ENCODE data around the gene RPS15. TPM values are rescaled to one million over a fixed set of nuclear protein-coding genes. Genes with fewer than 3 reads are reported as not detected.

RPS15 gene
- total and polyA plus RNA-seq, 8 donors: 596 to 1,709 (median 905) TPM

- no peak overlapping the region for H3K27ac ChIP-seq
- H3K36me3 ChIP-seq: peaks cover 0 to 45% (median 40%) of the 10 kb centered on the region in 3 donors
- DNase-seq: no peak
- ATAC-seq: no peak
- no peak for TF ChIP-seq CTCF (IDR thresholded peaks at IDR 0.05)
- 92 to 94% methylated on average over 15 of the region's 15 CpGs for WGBS, 2 donors
- H3K9me3 ChIP-seq: no peaks in the 10 kb centered on the region
- intact Hi-C loops (cut with DNase I): no loop called here
- no peaks in the 10 kb centered on the region for H3K27me3 ChIP-seq
- FAIRE-seq: no peak
- H3K4me3 ChIP-seq: no peak overlapping the region
- H3K4me1 ChIP-seq: peaks cover 26 to 30% (median 28%) of the 10 kb centered on the region in 3 donors
Observed at GRCh38 chr19:1420590-1420989, 17.6 kb upstream of the RPS15 start.

- intact Hi-C loops (cut with DNase I): no loop called here
- WGBS, 2 donors: 93 to 94% methylated on average over 37 of the region's 37 CpGs
- H3K36me3 ChIP-seq: peaks cover 0 to 45% (median 40%) of the 10 kb centered on the region in 3 donors
- peaks cover 18 to 22% (median 20%) of the 10 kb centered on the region in 3 donors for H3K4me1 ChIP-seq
- H3K9me3 ChIP-seq: no peaks in the 10 kb centered on the region
- ATAC-seq (no peak), FAIRE-seq (no peak), DNase-seq (peak in 2 of 6 donors; percentile 27 to 58)
- no peak overlapping the region for H3K27ac ChIP-seq
- no peaks in the 10 kb centered on the region for H3K27me3 ChIP-seq
- no peak for TF ChIP-seq CTCF (IDR thresholded peaks at IDR 0.05)
- no peak overlapping the region for H3K4me3 ChIP-seq
Observed at GRCh38 chr19:1421218-1421957, 16.8 kb upstream of the RPS15 start.

GRCh38 chr19:1421958-1422305 lies 16.3 kb upstream of the RPS15 start:
- ATAC-seq (no peak), FAIRE-seq (no peak), DNase-seq (peak in 2 of 6 donors; percentile 39 to 52)
- TF ChIP-seq CTCF (IDR thresholded peaks at IDR 0.05): no peak
- Histone ChIP-seq H3K27ac (no peak overlapping the region), H3K4me3 (no peak overlapping the region), H3K36me3 (peaks cover 0 to 45% (median 45%) of the 10 kb centered on the region in 3 donors), H3K4me1 (peaks cover 13 to 17% (median 14%) of the 10 kb centered on the region in 3 donors), H3K9me3 (no peaks in the 10 kb centered on the region), H3K27me3 (no peaks in the 10 kb centered on the region)
- intact Hi-C loops (cut with DNase I): no loop called here
- 90 to 92% methylated on average over 22 of the region's 22 CpGs for WGBS, 2 donors

DNA sequence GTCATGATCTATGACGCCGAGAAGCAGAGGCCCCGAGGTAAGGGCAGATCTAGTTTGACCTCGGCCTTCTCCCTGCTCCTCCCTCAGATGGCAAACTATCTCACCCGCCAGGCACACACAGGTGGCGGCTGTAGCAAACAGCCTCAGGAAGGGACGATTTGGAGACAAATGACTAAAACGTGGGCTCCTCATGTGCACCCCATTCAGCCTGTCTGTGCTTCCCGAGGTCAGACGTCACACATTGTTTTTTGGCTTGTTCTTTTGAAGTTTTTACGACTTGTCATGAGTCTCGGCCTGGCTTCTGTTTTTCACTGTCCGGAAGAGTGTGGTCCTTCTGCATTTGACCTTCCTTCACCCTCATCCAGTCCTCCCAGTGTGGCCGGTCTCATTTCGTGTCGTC lies 15.8 kb upstream of the RPS15 start:
- H3K4me1 ChIP-seq: peaks cover 8 to 12% (median 10%) of the 10 kb centered on the region in 3 donors
- H3K27ac ChIP-seq: no peak overlapping the region
- no peak overlapping the region for H3K4me3 ChIP-seq
- WGBS, 2 donors: 78 to 79% methylated on average over 16 of the region's 16 CpGs
- no peaks in the 10 kb centered on the region for H3K9me3 ChIP-seq
- DNase-seq: no peak
- H3K27me3 ChIP-seq: no peaks in the 10 kb centered on the region
- no peak for FAIRE-seq
- H3K36me3 ChIP-seq: peaks cover 0 to 45% (median 45%) of the 10 kb centered on the region in 3 donors
- no peak for TF ChIP-seq CTCF (IDR thresholded peaks at IDR 0.05)
- ATAC-seq: no peak
- intact Hi-C loops (cut with DNase I): no loop called here

GRCh38 chr19:1422943-1423342 lies 15.3 kb upstream of the RPS15 start:
- WGBS, 2 donors: 94% methylated on average over 24 of the region's 24 CpGs
- H3K27me3 ChIP-seq: no peaks in the 10 kb centered on the region
- FAIRE-seq: no peak
- TF ChIP-seq CTCF (IDR thresholded peaks at IDR 0.05): no peak
- DNase-seq: peak in 1 of 6 donors; percentile 32
- ATAC-seq: no peak
- H3K4me3 ChIP-seq: no peak overlapping the region
- no peaks in the 10 kb centered on the region for H3K9me3 ChIP-seq
- intact Hi-C loops (cut with DNase I): no loop called here
- H3K27ac ChIP-seq: no peak overlapping the region
- peaks cover 0 to 45% (median 45%) of the 10 kb centered on the region in 3 donors for H3K36me3 ChIP-seq
- H3K4me1 ChIP-seq: peaks cover 4 to 8% (median 6%) of the 10 kb centered on the region in 3 donors
